ENCODE results near the gene PELI2.

DNA sequence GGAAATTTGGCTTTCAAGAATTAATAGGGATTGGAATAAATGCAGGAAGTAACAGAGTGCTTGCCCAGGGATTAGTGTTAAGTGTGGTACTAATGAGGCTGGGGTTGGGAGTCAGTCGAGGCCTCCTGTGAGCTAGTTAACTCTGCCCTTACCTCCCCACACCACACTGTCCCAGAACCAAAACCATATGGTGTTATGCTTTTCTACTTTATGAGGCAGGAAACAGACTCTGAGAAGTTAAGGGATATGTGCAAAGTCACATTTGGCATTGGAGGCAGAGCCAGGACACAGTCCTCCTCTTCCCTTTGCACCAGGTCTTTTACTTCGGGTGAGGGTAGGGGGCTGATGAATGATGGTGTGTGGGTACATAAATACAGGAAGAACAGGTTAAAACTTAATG, 41.9 kb downstream of the PELI2 start:
- no peak for TF ChIP-seq CTCF (conservative IDR thresholded peaks at IDR 0.05; ENCODE audit: low read depth in 2 of 2)
- no peak for TF ChIP-seq EZH2 (IDR thresholded peaks at IDR 0.05; ENCODE audit: low read depth, unreplicated experiment)
- TF ChIP-seq REST (IDR thresholded peaks at IDR 0.05; ENCODE audit: unreplicated experiment), result no peak
- TF ChIP-seq ZNF114 (CRISPR knock-in tag; IDR thresholded peaks at IDR 0.05), result no peak
- no peak for TF ChIP-seq EZH2phosphoT487 (IDR thresholded peaks at IDR 0.05; ENCODE audit: unreplicated experiment)
- no peak for TF ChIP-seq POLR2AphosphoS5 (IDR thresholded peaks at IDR 0.05; ENCODE audit: low read depth)
- no peak for TF ChIP-seq JUNB (IDR thresholded peaks at IDR 0.05; ENCODE audit: unreplicated experiment)
- no peak for TF ChIP-seq ETS1 (IDR thresholded peaks at IDR 0.05)

Measured in GM23338 (cell line).